GM06990 (cell line): ENCODE data around the gene OR5A1.

Source experiments
- DNase-seq: peaks from one replicate; pipeline ENCODE4 v3.0.0-alpha.2; 2011; ENCODE audit not compliant: insufficient read length; ENCODE audit errors: extremely low read depth
- H3K27me3 ChIP-seq: replicated peaks from 2 replicates; pipeline ENCODE4 v1.6.0; 2011; ENCODE audit warnings: low read length; ENCODE audit not compliant: control insufficient read depth, insufficient read depth
- H3K36me3 ChIP-seq: 2 replicates; pipeline ENCODE4 v1.5.1; 2011; ENCODE audit warnings: low read length; ENCODE audit not compliant: control insufficient read depth, insufficient read depth
- H3K4me3 ChIP-seq: replicated peaks from 2 replicates; pipeline ENCODE4 v1.5.1; 2011; ENCODE audit warnings: low read depth, mild to moderate bottlenecking, control low read depth, low read length
- CTCF ChIP-seq: IDR thresholded peaks from 2 replicates; pipeline ENCODE4 v1.5.1; 2011; ENCODE audit warnings: low read length, control low read depth, mild to moderate bottlenecking, inconsistent platforms; ENCODE audit not compliant: insufficient read depth, poor library complexity, severe bottlenecking

Gene OR5A1

GRCh38 chr11:59415111-59415510, 21.2 kb upstream of the OR5A1 start:
- H3K4me3 ChIP-seq, result no peak overlapping the region
- no peaks in the 10 kb centered on the region for H3K36me3 ChIP-seq
- no peak for DNase-seq
- TF ChIP-seq CTCF, result no peak
- H3K27me3 ChIP-seq, result no peaks in the 10 kb centered on the region

- H3K4me3 ChIP-seq, result no peak overlapping the region
- no peaks in the 10 kb centered on the region for H3K27me3 ChIP-seq
- no peak for TF ChIP-seq CTCF
- no peaks in the 10 kb centered on the region for H3K36me3 ChIP-seq
- DNase-seq, result no peak
Observed at GRCh38 chr11:59416613-59417012, 19.7 kb upstream of the OR5A1 start.

GRCh38 chr11:59417023-59417422, 19.2 kb upstream of the OR5A1 start:
- no peak for TF ChIP-seq CTCF
- no peaks in the 10 kb centered on the region for H3K27me3 ChIP-seq
- H3K4me3 ChIP-seq, result no peak overlapping the region
- DNase-seq, result no peak
- no peaks in the 10 kb centered on the region for H3K36me3 ChIP-seq

GRCh38 chr11:59418156-59418555, 18.1 kb upstream of the OR5A1 start:
- no peak for TF ChIP-seq CTCF
- no peaks in the 10 kb centered on the region for H3K36me3 ChIP-seq
- no peak overlapping the region for H3K4me3 ChIP-seq
- no peak for DNase-seq
- H3K27me3 ChIP-seq, result no peaks in the 10 kb centered on the region

GRCh38 chr11:59423835-59424234, 12.4 kb upstream of the OR5A1 start:
- Histone ChIP-seq H3K4me3 (no peak overlapping the region), H3K27me3 (no peaks in the 10 kb centered on the region), H3K36me3 (no peaks in the 10 kb centered on the region)
- TF ChIP-seq CTCF, result no peak
- DNase-seq, result no peak

GRCh38 chr11:59425131-59425530, 11.1 kb upstream of the OR5A1 start:
- no peak overlapping the region for H3K4me3 ChIP-seq
- no peak for TF ChIP-seq CTCF
- H3K27me3 ChIP-seq, result no peaks in the 10 kb centered on the region
- H3K36me3 ChIP-seq, result no peaks in the 10 kb centered on the region
- DNase-seq, result no peak
